Keratinocyte (primary cell): Measurements from ENCODE around the gene ERGIC1. TPM values are rescaled to one million over a fixed set of nuclear protein-coding genes. Genes with fewer than 3 reads are reported as not detected.

Source experiments
- DNase-seq: peaks from one replicate; pipeline ENCODE4 v3.0.0-alpha.2; 2011; ENCODE audit warnings: low read depth, missing footprints, low spot score
- FAIRE-seq: peaks from 2 replicates; lab custom pipeline; 2011; peaks lifted over from hg19 to GRCh38; lab: Jason Lieb, UNC
- H2AFZ ChIP-seq: 2 replicates; pipeline ENCODE4 v1.6.0; 2012; ENCODE audit warnings: low read length, control low read depth, inconsistent platforms; ENCODE audit not compliant: control insufficient read depth
- H3K27ac ChIP-seq: 2 replicates; pipeline ENCODE4 v1.5.1; 2011; ENCODE audit warnings: low read length; ENCODE audit not compliant: control insufficient read depth, insufficient read depth
- H3K27me3 ChIP-seq: 3 replicates; pipeline ENCODE4 v1.6.0; 2011; ENCODE audit warnings: low read length; ENCODE audit not compliant: control insufficient read depth, insufficient read depth; ENCODE audit errors: extremely low read depth
- H3K36me3 ChIP-seq, 2 experiments: 2 replicates in 1 of 2; 3 replicates in 1 of 2; pipeline ENCODE4 v1.5.1; 2011; ENCODE audit warnings: low read length in 2 of 2, mild to moderate bottlenecking in 1 of 2; ENCODE audit not compliant: control insufficient read depth in 2 of 2, insufficient read depth in 2 of 2; ENCODE audit errors: extremely low read depth in 1 of 2
- H3K4me1 ChIP-seq: 3 replicates; pipeline ENCODE4 v1.5.1; 2011; ENCODE audit warnings: low read length; ENCODE audit not compliant: control insufficient read depth, insufficient read depth; ENCODE audit errors: extremely low read depth
- H3K4me2 ChIP-seq: 3 replicates; pipeline ENCODE4 v1.6.0; 2011; ENCODE audit warnings: low read depth, low read length; ENCODE audit not compliant: control insufficient read depth, insufficient read depth; ENCODE audit errors: extremely low read depth
- H3K4me3 ChIP-seq, 3 experiments: fragments of 200-600 bp in 1 of 3; sonication (generic) in 1 of 3; 2 replicates in 2 of 3; 3 replicates in 1 of 3; pipeline ENCODE4 v1.5.1; 2011 to 2016; ENCODE audit warnings: low read length in 3 of 3, mild to moderate bottlenecking in 3 of 3, control low read depth in 2 of 3, inconsistent platforms in 1 of 3, low read depth in 1 of 3, mixed read lengths in 1 of 3, mixed run types in 1 of 3, moderate library complexity in 1 of 3; ENCODE audit not compliant: control insufficient read depth in 2 of 3, insufficient read depth in 2 of 3; ENCODE audit errors: extremely low read depth in 1 of 3
- H3K79me2 ChIP-seq: 2 replicates; pipeline ENCODE4 v1.6.0; 2012; ENCODE audit warnings: low read length; ENCODE audit not compliant: control insufficient read depth, insufficient read depth
- H3K9ac ChIP-seq: 3 replicates; pipeline ENCODE4 v1.6.0; 2011; ENCODE audit warnings: low read length; ENCODE audit not compliant: control insufficient read depth, insufficient read depth; ENCODE audit errors: extremely low read depth
- H3K9me1 ChIP-seq: 3 replicates; pipeline ENCODE4 v1.6.0; 2011; ENCODE audit warnings: low read length; ENCODE audit not compliant: control insufficient read depth, insufficient read depth; ENCODE audit errors: extremely low read depth
- H3K9me3 ChIP-seq: 2 replicates; pipeline ENCODE4 v1.5.1; 2012; ENCODE audit warnings: low read depth, low read length; ENCODE audit not compliant: control insufficient read depth
- H4K20me1 ChIP-seq: 3 replicates; pipeline ENCODE4 v1.6.0; 2011; ENCODE audit warnings: low read length; ENCODE audit not compliant: control insufficient read depth, insufficient read depth; ENCODE audit errors: extremely low read depth
- EZH2 ChIP-seq: IDR thresholded peaks from one replicate; pipeline ENCODE4 v1.6.1; 2012; ENCODE audit warnings: inconsistent platforms, mild to moderate bottlenecking, low read length, moderate library complexity
- dilution Hi-C: fragments of 300-500 bp; cut with MboI; formaldehyde crosslinking; loops from one replicate; pipeline ENCODE4 v1.7.0; 2020; ENCODE audit warnings: low sequenced_read_pairs; ENCODE audit not compliant: extremely low pct_ligation_motif_present
- polyA plus RNA-seq, 5 experiments: library from polyadenylated mRNA; depleted of rRNA in 3 of 5; stranded (reverse) in 3 of 5; stranded (forward) in 1 of 5; unstranded in 1 of 5; fragments of >200 nt; gene quantifications; 1 replicate in 1 of 5; 2 replicates in 3 of 5; 3 replicates in 1 of 5; pipeline versions ENCODE4 v1.2.1 to v1.2.3, GENCODE V29; 2011 to 2012; ENCODE audit warnings: missing spikeins in 2 of 5, low read depth in 1 of 5, low replicate concordance in 1 of 5
- TF ChIP-seq, protein P1 (sequence below), 3 experiments: IDR thresholded peaks in 1 of 3; conservative IDR thresholded peaks in 1 of 3; optimal IDR thresholded peaks in 1 of 3; 2 replicates in 2 of 3; 3 replicates in 1 of 3; pipeline versions ENCODE3 to v1.5.1; 2011; ENCODE audit warnings: low read length in 3 of 3, mild to moderate bottlenecking in 3 of 3, moderate library complexity in 2 of 3, control low read depth in 1 of 3, inconsistent platforms in 1 of 3; ENCODE audit not compliant: insufficient read depth in 2 of 3; ENCODE audit errors: extremely low read depth in 1 of 3

Gene ERGIC1
- polyA plus RNA-seq, 1 donor (not counting 4 experiments of a cell fraction or from before 2014, with no cell fraction given): 93.4 TPM

DNA sequence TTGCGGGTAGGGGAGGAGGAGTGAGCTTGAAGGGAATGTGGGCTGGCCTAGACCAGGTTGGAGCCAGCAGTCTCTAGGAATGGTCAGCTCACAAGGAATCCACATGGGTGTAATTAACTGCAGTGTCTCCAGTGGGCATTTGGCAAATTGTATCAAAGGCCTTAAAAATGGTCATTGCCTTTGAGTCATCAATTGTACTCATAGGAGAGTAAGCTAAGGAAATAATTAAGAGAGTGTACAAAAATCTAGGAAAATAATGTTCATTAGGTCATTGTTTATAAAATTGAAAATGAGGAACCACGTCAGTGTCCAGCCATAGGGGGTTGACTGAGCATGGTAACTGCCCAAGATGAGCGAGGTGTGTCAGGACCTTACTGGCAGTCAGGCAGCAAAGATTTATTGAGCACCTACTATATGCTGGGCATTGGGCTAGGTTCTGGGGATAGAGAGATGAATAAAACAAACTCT, 95.4 kb downstream of the ERGIC1 start:
- Histone ChIP-seq H3K9me3 (no peaks in the 10 kb centered on the region), H3K9ac (no peak overlapping the region), H3K4me2 (no peak overlapping the region), H3K4me3 (no peak overlapping the region), H3K36me3 (peaks cover 10 to 16% of the 10 kb centered on the region in 2 experiments), H3K27me3 (no peaks in the 10 kb centered on the region), H3K4me1 (peaks cover 10% of the 10 kb centered on the region), H3K9me1 (peaks cover 2% of the 10 kb centered on the region), H2AFZ (no peak overlapping the region), H3K27ac (no peak overlapping the region), H4K20me1 (no peaks in the 10 kb centered on the region), H3K79me2 (no peaks in the 10 kb centered on the region)
- DNase-seq (no peak), FAIRE-seq (no peak)
- dilution Hi-C loops: no loop called here
- TF ChIP-seq, protein P1, sequence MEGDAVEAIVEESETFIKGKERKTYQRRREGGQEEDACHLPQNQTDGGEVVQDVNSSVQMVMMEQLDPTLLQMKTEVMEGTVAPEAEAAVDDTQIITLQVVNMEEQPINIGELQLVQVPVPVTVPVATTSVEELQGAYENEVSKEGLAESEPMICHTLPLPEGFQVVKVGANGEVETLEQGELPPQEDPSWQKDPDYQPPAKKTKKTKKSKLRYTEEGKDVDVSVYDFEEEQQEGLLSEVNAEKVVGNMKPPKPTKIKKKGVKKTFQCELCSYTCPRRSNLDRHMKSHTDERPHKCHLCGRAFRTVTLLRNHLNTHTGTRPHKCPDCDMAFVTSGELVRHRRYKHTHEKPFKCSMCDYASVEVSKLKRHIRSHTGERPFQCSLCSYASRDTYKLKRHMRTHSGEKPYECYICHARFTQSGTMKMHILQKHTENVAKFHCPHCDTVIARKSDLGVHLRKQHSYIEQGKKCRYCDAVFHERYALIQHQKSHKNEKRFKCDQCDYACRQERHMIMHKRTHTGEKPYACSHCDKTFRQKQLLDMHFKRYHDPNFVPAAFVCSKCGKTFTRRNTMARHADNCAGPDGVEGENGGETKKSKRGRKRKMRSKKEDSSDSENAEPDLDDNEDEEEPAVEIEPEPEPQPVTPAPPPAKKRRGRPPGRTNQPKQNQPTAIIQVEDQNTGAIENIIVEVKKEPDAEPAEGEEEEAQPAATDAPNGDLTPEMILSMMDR (optimal IDR thresholded peaks at IDR 0.05 in 1 of 3, IDR thresholded peaks at IDR 0.05 in 1 of 3, conservative IDR thresholded peaks at IDR 0.05 in 1 of 3; ENCODE audit: extremely low read depth in 1 of 3, insufficient read depth in 2 of 3, low read length in 3 of 3): no peak
- no peak for TF ChIP-seq EZH2

DNA sequence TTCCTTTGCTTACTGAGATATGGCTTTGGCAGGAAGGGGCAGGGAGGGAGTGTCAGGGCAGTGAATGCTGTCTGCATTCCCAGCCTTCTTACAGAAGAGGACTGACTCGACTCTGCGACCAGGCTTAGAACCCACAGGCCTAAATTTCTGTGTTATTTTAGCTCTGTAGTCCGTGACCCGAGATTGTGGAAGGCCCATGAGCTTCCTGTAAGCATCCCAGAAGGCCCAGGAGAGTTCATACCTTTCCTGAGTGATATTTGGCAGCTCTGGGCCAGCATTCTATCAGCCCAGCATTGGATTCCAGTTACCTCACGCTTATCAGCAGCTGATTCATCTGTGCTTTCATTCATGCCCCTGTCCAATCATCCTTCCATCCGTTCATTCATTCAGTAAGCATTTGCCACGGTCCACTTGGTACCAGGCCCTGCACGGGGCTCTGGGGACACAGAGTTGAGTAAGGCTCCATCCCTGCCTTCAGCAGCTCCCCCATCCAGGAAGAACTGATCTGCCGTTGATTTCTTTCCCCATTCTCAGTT, 97.0 kb downstream of the ERGIC1 start:
- Histone ChIP-seq H3K27me3 (no peaks in the 10 kb centered on the region), H3K27ac (peak overlapping the region; percentile 29), H3K9me1 (peaks cover 2% of the 10 kb centered on the region), H3K4me3 (no peak overlapping the region), H3K9ac (no peak overlapping the region), H3K79me2 (no peaks in the 10 kb centered on the region), H2AFZ (no peak overlapping the region), H3K9me3 (no peaks in the 10 kb centered on the region), H3K4me2 (no peak overlapping the region), H3K36me3 (peaks cover 10 to 13% of the 10 kb centered on the region in 2 experiments), H4K20me1 (no peaks in the 10 kb centered on the region), H3K4me1 (peaks cover 10% of the 10 kb centered on the region)
- dilution Hi-C loops: no loop called here
- TF ChIP-seq, protein P1 (optimal IDR thresholded peaks at IDR 0.05 in 1 of 3, IDR thresholded peaks at IDR 0.05 in 1 of 3, conservative IDR thresholded peaks at IDR 0.05 in 1 of 3; ENCODE audit: extremely low read depth in 1 of 3, insufficient read depth in 2 of 3, low read length in 3 of 3): no peak
- no peak for TF ChIP-seq EZH2
- FAIRE-seq (peak; percentile 89), DNase-seq (peak; percentile 40)
